Nephron progenitor cell (in vitro differentiated cells): ENCODE results near the gene CPNE2.
"Not testable (repeated sequence)": the region's sequence is repeated elsewhere in the genome, so short reads cannot be mapped to it uniquely, and the experiment has no call there.

Experiments used
- DNase-seq: peaks from one replicate; pipeline ENCODE4 v3.0.0; 2021
- H3K27ac Mint-ChIP-seq: 2 replicates; pipeline ENCODE4 v1.8.0; 2021; ENCODE audit warnings: mild to moderate bottlenecking, moderate library complexity, mixed read lengths
- H3K27me3 Mint-ChIP-seq: 2 replicates; pipeline ENCODE4 v1.8.0; 2021; ENCODE audit warnings: mild to moderate bottlenecking, low read depth, mixed read lengths; ENCODE audit not compliant: poor library complexity
- H3K36me3 Mint-ChIP-seq: 2 replicates; pipeline ENCODE4 v1.8.0; 2021; ENCODE audit warnings: low read depth, mixed read lengths
- H3K4me1 Mint-ChIP-seq: 2 replicates; pipeline ENCODE4 v1.8.0; 2021; ENCODE audit warnings: mixed read lengths
- H3K4me3 Mint-ChIP-seq: 2 replicates; pipeline ENCODE4 v1.8.0; 2021; ENCODE audit warnings: mild to moderate bottlenecking, moderate library complexity, mixed read lengths
- H3K9me3 Mint-ChIP-seq: 2 replicates; pipeline ENCODE4 v1.8.0; 2021; ENCODE audit warnings: mild to moderate bottlenecking, moderate library complexity, mixed read lengths
- TF ChIP-seq, protein P1 (sequence below): fragments of 200-600 bp; sonication (generic); IDR thresholded peaks from 2 replicates; pipeline ENCODE4 v1.5.0; 2021; ENCODE audit warnings: antibody characterized with exemption

CPNE2 gene

GRCh38 chr16:57066625-57067024, 25.8 kb upstream of the CPNE2 start:
- Mint-ChIP-seq H3K27ac (no peak overlapping the region), H3K9me3 (no peaks in the 10 kb centered on the region), H3K4me1 (peaks cover 10% of the 10 kb centered on the region), H3K27me3 (peaks cover 12% of the 10 kb centered on the region), H3K36me3 (no peaks in the 10 kb centered on the region), H3K4me3 (no peak overlapping the region)
- TF ChIP-seq, protein P1, sequence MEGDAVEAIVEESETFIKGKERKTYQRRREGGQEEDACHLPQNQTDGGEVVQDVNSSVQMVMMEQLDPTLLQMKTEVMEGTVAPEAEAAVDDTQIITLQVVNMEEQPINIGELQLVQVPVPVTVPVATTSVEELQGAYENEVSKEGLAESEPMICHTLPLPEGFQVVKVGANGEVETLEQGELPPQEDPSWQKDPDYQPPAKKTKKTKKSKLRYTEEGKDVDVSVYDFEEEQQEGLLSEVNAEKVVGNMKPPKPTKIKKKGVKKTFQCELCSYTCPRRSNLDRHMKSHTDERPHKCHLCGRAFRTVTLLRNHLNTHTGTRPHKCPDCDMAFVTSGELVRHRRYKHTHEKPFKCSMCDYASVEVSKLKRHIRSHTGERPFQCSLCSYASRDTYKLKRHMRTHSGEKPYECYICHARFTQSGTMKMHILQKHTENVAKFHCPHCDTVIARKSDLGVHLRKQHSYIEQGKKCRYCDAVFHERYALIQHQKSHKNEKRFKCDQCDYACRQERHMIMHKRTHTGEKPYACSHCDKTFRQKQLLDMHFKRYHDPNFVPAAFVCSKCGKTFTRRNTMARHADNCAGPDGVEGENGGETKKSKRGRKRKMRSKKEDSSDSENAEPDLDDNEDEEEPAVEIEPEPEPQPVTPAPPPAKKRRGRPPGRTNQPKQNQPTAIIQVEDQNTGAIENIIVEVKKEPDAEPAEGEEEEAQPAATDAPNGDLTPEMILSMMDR = no peak
- DNase-seq = no peak

- no peak for DNase-seq
Observed at GRCh38 chr16:57067347-57067746, 25.0 kb upstream of the CPNE2 start.

GRCh38 chr16:57069053-57069452, 23.3 kb upstream of the CPNE2 start:
- Mint-ChIP-seq H3K27me3 (peaks cover 26% of the 10 kb centered on the region), H3K9me3 (no peaks in the 10 kb centered on the region), H3K36me3 (no peaks in the 10 kb centered on the region), H3K4me3 (no peak overlapping the region), H3K4me1 (peaks cover 11% of the 10 kb centered on the region), H3K27ac (no peak overlapping the region)
- no peak for DNase-seq
- TF ChIP-seq, protein P1 = no peak

More at GRCh38 chr16:57067347-57067746, 25.0 kb upstream of the CPNE2 start:
- TF ChIP-seq, protein P1 = no peak
- Mint-ChIP-seq H3K36me3 (no peaks in the 10 kb centered on the region), H3K4me1 (peaks cover 6% of the 10 kb centered on the region), H3K4me3 (no peak overlapping the region), H3K27ac (no peak overlapping the region), H3K27me3 (peaks cover 18% of the 10 kb centered on the region), H3K9me3 (no peaks in the 10 kb centered on the region)

GRCh38 chr16:57069635-57070370, 22.6 kb upstream of the CPNE2 start:
- Mint-ChIP-seq H3K4me3 (no peak overlapping the region), H3K27ac (no peak overlapping the region), H3K27me3 (peaks cover 26% of the 10 kb centered on the region), H3K4me1 (peaks cover 11% of the 10 kb centered on the region), H3K36me3 (no peaks in the 10 kb centered on the region), H3K9me3 (no peaks in the 10 kb centered on the region)
- no peak for DNase-seq
- TF ChIP-seq, protein P1 = no peak

- Mint-ChIP-seq H3K27me3 (peaks cover 29% of the 10 kb centered on the region), H3K27ac (no peak overlapping the region), H3K36me3 (no peaks in the 10 kb centered on the region), H3K4me1 (peaks cover 11% of the 10 kb centered on the region), H3K4me3 (no peak overlapping the region), H3K9me3 (no peaks in the 10 kb centered on the region)
- DNase-seq = no peak
- TF ChIP-seq, protein P1 = no peak
Observed at GRCh38 chr16:57070424-57070823, 22.0 kb upstream of the CPNE2 start.

DNA sequence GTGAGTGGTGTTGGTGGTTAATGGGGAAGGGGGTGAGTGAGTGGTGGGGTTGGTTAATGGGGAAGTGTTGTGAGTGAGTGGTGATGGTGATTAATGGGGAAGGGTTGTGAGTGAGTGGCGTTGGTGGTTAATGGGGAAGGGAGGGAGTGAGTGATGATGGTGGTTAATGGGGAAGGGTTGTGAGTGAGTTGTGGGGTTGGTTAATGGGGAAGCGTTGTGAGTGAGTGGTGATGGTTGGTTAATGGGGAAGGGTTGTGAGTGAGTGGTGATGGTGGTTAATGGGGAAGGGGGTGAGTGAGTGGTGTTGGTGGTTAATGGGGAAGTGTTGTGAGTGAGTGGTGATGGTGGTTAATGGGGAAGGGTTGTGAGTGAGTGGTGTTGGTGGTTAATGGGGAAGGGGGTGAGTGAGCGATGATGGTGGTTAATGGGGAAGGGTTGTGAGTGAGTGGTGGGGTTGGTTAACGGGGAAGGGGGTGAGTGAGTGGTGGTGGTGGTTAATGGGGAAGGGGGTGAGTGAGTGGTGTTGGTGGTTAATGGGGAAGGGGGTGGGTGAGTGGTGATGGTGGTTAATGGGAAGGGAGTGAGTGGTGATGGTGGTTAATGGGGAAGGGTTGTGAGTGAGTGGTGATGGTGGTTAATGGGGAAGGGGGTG, 21.2 kb upstream of the CPNE2 start:
- not testable (repeated sequence) for DNase-seq, H3K9me3 Mint-ChIP-seq, H3K36me3 Mint-ChIP-seq, H3K27ac Mint-ChIP-seq, H3K4me3 Mint-ChIP-seq
- Mint-ChIP-seq H3K27me3 (peaks cover 30% of the 10 kb centered on the region), H3K4me1 (peaks cover 11% of the 10 kb centered on the region)
